Measurements from ENCODE around the gene PPM1A.

- TF ChIP-seq CTCF (conservative IDR thresholded peaks at IDR 0.05; ENCODE audit: low read depth in 2 of 2) = peak; percentile 80 to 96
- TF ChIP-seq ZNF462 (CRISPR knock-in tag; IDR thresholded peaks at IDR 0.05) = no peak
- TF ChIP-seq NANOG (IDR thresholded peaks at IDR 0.05; ENCODE audit: borderline replicate concordance) = no peak
- TF ChIP-seq JUNB (IDR thresholded peaks at IDR 0.05; ENCODE audit: unreplicated experiment) = no peak
Measured at GRCh38 chr14:60266021-60266937, 17.3 kb downstream of the PPM1A start.

Data from GM23338 (cell line).